Fibroblast of lung (primary cell): ENCODE measurements around the gene RIN3.

Experiments
- CTCF ChIP-seq, 2 donors: IDR thresholded peaks in 1 of 2; conservative IDR thresholded peaks in 1 of 2; 1 replicate in 1 of 2; 2 replicates in 1 of 2; pipeline ENCODE4 v1.5.1; 2011 to 2012; ENCODE audit warnings: low read length in 2 of 2, control low read depth in 1 of 2, inconsistent platforms in 1 of 2, low read depth in 1 of 2, mild to moderate bottlenecking in 1 of 2
- EZH2 ChIP-seq: IDR thresholded peaks from 2 replicates; pipeline ENCODE4 v1.5.1; 2012; ENCODE audit warnings: low read length, control low read depth, mild to moderate bottlenecking; ENCODE audit errors: missing control alignments

- TF ChIP-seq CTCF (conservative IDR thresholded peaks at IDR 0.05 in 1 of 2, IDR thresholded peaks at IDR 0.05 in 1 of 2; ENCODE audit: low read depth in 1 of 2, low read length in 2 of 2): no peak
- no peak for TF ChIP-seq EZH2
These were observed 2.2 kb downstream of the RIN3 start for GRCh38 chr14:92515546-92516343.
